Stimulated activated CD4-positive, alpha-beta T cell treated with anti-CD3 and anti-CD28 coated beads, Interleukin-4, amount 100 ng/mL, for 24 hours (primary cell): ENCODE results near the gene FLT3LG.
A peak's percentile ranks its signal among the peaks of the same experiment; 100 is the strongest.

Source experiments
- DNase-seq: peaks from one replicate; pipeline ENCODE4 v3.0.0-alpha.2; 2020

Gene FLT3LG

GRCh38 chr19:49489601-49490167 lies 15.7 kb downstream of the FLT3LG start:
- peak; percentile 61 for DNase-seq

- DNase-seq: no peak
These were observed 16.4 kb downstream of the FLT3LG start for GRCh38 chr19:49490287-49491029.

DNA sequence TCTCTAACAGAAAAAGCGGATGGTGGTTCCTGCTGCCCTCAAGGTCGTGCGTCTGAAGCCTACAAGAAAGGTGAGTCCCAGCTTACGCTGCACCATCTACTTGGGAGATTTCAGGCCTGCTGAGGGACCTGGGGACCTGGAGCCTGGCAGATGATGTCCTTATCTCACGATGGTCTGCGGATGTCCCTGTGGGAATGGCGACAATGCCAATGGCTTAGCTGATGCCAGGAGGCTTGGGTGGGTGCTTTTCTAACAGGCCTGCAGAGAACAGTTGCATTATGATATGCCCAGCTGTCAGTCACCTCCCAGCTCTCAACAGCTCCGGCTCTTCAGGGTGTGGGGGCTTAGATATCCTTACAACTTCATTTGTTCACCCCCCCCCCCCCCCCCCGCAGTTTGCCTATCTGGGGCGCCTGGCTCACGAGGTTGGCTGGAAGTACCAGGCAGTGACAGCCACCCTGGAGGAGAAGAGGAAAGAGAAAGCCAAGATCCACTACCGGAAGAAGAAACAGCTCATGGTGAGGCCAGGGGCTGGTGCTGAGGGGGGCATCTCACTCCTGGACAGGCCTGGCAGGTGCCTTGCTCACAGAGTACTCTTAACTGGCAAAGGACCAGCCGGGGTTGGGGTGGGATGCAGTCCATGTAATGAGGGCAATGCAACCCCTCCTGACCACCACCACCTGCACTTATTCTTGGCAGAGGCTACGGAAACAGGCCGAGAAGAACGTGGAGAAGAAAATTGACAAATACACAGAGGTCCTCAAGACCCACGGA lies 17.2 kb downstream of the FLT3LG start:
- no peak for DNase-seq

DNA sequence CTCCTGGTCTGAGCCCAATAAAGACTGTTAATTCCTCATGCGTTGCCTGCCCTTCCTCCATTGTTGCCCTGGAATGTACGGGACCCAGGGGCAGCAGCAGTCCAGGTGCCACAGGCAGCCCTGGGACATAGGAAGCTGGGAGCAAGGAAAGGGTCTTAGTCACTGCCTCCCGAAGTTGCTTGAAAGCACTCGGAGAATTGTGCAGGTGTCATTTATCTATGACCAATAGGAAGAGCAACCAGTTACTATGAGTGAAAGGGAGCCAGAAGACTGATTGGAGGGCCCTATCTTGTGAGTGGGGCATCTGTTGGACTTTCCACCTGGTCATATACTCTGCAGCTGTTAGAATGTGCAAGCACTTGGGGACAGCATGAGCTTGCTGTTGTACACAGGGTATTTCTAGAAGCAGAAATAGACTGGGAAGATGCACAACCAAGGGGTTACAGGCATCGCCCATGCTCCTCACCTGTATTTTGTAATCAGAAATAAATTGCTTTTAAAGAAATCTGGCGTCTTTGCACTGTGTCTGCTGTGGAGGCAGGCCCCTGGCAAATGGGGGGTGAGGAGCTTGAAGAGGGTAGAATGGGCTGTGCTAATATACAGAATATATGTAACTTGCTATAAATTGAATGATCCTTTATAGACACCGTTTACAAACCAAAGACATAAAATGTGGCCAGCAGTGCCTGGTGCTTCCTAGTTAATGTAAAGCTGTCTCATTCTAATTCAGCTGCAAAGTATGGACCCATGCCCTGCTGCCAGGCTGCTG lies 18.0 kb downstream of the FLT3LG start:
- DNase-seq: no peak

GRCh38 chr19:49492573-49493405 lies 18.8 kb downstream of the FLT3LG start:
- peak; percentile 46 for DNase-seq

GRCh38 chr19:49496574-49497008 lies 22.6 kb downstream of the FLT3LG start:
- DNase-seq: no peak

DNA sequence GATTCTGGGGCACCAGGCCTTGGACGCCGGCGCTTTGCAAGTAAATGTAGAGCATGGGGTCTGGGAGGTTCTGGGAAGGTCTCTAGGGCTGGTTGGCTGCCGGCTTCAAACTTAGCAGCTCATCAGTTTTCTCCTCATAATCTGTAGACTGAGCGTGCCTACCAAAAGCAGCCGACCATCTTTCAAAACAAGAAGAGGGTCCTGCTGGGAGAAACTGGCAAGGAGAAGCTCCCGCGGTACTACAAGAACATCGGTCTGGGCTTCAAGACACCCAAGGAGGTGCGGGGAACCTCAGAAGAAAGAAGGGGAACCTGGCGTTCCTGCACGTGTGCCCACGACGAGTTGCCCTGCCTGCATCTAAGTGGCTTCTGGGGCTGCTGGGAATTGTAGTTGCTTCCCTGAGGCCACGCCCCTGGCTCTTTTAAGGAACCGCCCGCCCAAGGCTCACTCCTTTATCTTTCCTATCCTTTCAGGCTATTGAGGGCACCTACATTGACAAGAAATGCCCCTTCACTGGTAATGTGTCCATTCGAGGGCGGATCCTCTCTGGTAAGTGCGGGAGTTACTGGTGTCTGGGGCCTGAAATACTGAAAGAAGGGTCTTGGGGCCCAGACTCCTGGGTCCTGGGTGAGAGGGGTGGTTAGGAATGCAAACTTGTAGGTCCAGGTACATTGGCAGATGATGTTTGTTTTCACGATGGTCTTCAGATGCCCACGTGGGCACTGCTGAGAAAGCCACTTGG lies 23.2 kb downstream of the FLT3LG start:
- peak; percentile 84 for DNase-seq

DNA sequence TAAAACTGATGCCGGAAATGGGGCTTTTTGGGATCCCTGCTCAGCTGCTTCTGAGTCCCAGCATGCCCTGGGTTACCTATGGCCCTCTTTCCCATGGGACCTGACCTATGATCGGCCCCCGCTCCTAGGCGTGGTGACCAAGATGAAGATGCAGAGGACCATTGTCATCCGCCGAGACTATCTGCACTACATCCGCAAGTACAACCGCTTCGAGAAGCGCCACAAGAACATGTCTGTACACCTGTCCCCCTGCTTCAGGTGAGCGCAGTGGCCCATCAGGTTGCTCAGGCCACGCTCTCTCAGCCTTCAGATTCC lies 23.7 kb downstream of the FLT3LG start:
- peak; percentile 26 for DNase-seq

DNA sequence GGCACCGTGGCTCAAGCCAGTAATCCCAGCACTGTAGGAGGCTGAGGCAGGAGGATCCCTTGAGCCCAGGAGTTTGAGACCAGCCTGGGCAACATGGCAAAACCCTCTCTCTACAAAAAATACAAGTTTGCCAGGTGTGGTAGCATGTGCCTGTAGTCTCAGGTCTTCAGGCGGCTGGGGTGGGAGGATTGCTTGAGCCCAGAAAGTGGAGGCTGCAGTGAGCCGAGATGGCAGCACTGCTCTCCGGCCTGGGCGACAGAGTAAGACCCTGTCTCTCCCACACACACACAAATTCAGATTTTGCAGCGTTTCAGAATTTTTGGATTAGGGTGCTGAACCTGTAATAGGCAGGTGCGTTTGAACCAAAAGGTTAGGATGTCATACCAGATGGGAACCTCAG lies 24.5 kb downstream of the FLT3LG start:
- peak; percentile 12 for DNase-seq

- peak; percentile 41 for DNase-seq
These were observed 25.1 kb downstream of the FLT3LG start for GRCh38 chr19:49499030-49499670.

- DNase-seq: peak; percentile 50
These were observed 29.0 kb downstream of the FLT3LG start for GRCh38 chr19:49502866-49503581.

DNA sequence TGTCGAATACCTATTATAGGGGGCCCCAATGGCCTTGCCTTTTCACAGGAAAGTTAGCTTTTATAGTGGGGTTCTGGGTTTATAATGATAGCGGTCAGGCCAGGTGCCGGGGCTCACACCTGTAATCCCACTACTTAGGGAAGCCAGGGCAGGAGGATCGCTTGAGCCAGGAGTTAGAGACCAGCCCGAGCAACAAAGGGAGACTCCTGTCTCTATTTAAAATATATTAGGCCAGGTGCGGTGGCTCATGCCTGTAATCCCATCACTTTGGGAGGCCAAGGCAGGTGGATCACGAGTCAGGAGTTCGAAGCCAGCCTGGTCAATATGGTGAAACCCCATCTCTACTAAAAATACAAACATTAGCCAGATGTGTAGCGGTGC lies 29.6 kb downstream of the FLT3LG start:
- DNase-seq: no peak

GRCh38 chr19:49506575-49507105 lies 32.6 kb downstream of the FLT3LG start:
- DNase-seq: peak; percentile 81

- no peak for DNase-seq
These were observed 33.9 kb downstream of the FLT3LG start for GRCh38 chr19:49507803-49508494.

GRCh38 chr19:49512970-49513745 lies 39.1 kb downstream of the FLT3LG start:
- peak; percentile 31 for DNase-seq

GRCh38 chr19:49513746-49514118 lies 39.7 kb downstream of the FLT3LG start:
- DNase-seq: no peak

- no peak for DNase-seq
These were observed 40.1 kb downstream of the FLT3LG start for GRCh38 chr19:49514151-49514550.

DNA sequence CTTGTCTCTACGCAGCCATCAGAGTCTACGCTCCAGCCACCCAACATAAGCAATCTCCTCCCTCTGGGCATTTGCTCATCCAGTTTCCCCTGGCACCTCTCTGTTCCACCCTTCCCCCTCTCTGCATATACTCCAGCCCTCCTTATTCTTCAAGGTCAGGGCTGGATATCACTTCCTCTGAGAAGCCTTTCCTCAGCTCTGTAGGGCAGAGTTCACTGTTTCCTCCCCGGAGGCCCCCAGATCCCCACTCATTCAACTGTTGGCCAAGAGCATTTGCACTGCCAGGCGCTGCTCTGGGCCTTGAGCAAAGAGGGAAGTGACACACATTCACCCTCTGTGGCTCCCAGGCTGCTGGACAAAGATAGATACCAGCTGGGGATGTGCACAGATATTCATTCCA lies 41.8 kb downstream of the FLT3LG start:
- no peak for DNase-seq

GRCh38 chr19:49518033-49518432 lies 44.0 kb downstream of the FLT3LG start:
- DNase-seq: no peak
